Myometrial cell (primary cell): Measurements from ENCODE around the gene RALGAPA2. TPM values are rescaled to one million over a fixed set of nuclear protein-coding genes. Genes with fewer than 3 reads are reported as not detected.

Source experiments
- total RNA-seq: library from RNA; depleted of rRNA; stranded (reverse); fragments of >200 nt; gene quantifications from 2 replicates; pipeline ENCODE4 v1.2.3, GENCODE V29; 2015

RALGAPA2 gene
- total RNA-seq = 2.0 and 2.7 TPM in 2 replicates

GRCh38 chr20:20712474-20713243, at the start of gene RALGAPA2:
RALGAPA2 (minus strand) TSS chr20:20712644; CDS start chr20:20712480, 164 bp downstream.

GRCh38 chr20:20367575-20368417, 344.6 kb downstream of the RALGAPA2 start, which contains the start of gene INSM1:
INSM1 (plus strand) TSS chr20:20368104; CDS start chr20:20368268, 164 bp downstream.

